ENCODE measurements around the gene PTP4A1.

The PTP4A1 gene

GRCh38 chr6:63543001-63543400 is 29.3 kb upstream of the PTP4A1 start:
- no peak for TF ChIP-seq FOXP2 (optimal IDR thresholded peaks at IDR 0.05; ENCODE audit: borderline replicate concordance, extremely low read depth, extremely low read length, insufficient read depth)
- no peak for TF ChIP-seq TAF1 (IDR thresholded peaks at IDR 0.05; ENCODE audit: borderline replicate concordance, insufficient read depth, low read length)
- TF ChIP-seq REST (IDR thresholded peaks at IDR 0.05; ENCODE audit: insufficient read depth in 1 of 2, low read depth in 2 of 2, low read length in 2 of 2): no peak
- no peak for TF ChIP-seq SIN3A (IDR thresholded peaks at IDR 0.05; ENCODE audit: borderline replicate concordance, insufficient read depth, low read length)
- TF ChIP-seq POLR2AphosphoS5 (IDR thresholded peaks at IDR 0.05; ENCODE audit: low read depth, low read length): no peak

- TF ChIP-seq FOXP2 (optimal IDR thresholded peaks at IDR 0.05; ENCODE audit: borderline replicate concordance, extremely low read depth, extremely low read length, insufficient read depth): no peak
- no peak for TF ChIP-seq TAF1 (IDR thresholded peaks at IDR 0.05; ENCODE audit: borderline replicate concordance, insufficient read depth, low read length)
- no peak for TF ChIP-seq REST (IDR thresholded peaks at IDR 0.05; ENCODE audit: insufficient read depth in 1 of 2, low read depth in 2 of 2, low read length in 2 of 2)
- no peak for TF ChIP-seq POLR2AphosphoS5 (IDR thresholded peaks at IDR 0.05; ENCODE audit: low read depth, low read length)
- TF ChIP-seq SIN3A (IDR thresholded peaks at IDR 0.05; ENCODE audit: borderline replicate concordance, insufficient read depth, low read length): no peak
Observed at GRCh38 chr6:63543982-63544381, 28.3 kb upstream of the PTP4A1 start.

- TF ChIP-seq FOXP2 (optimal IDR thresholded peaks at IDR 0.05; ENCODE audit: borderline replicate concordance, extremely low read depth, extremely low read length, insufficient read depth) (no peak), REST (IDR thresholded peaks at IDR 0.05; ENCODE audit: insufficient read depth in 1 of 2, low read depth in 2 of 2, low read length in 2 of 2) (no peak)
Observed at GRCh38 chr6:63546236-63546635, 26.0 kb upstream of the PTP4A1 start.

- TF ChIP-seq REST (IDR thresholded peaks at IDR 0.05; ENCODE audit: insufficient read depth in 1 of 2, low read depth in 2 of 2, low read length in 2 of 2): no peak
- TF ChIP-seq POLR2AphosphoS5 (IDR thresholded peaks at IDR 0.05; ENCODE audit: low read depth, low read length): no peak
- no peak for TF ChIP-seq TAF1 (IDR thresholded peaks at IDR 0.05; ENCODE audit: borderline replicate concordance, insufficient read depth, low read length)
- TF ChIP-seq FOXP2 (optimal IDR thresholded peaks at IDR 0.05; ENCODE audit: borderline replicate concordance, extremely low read depth, extremely low read length, insufficient read depth): no peak
- TF ChIP-seq SIN3A (IDR thresholded peaks at IDR 0.05; ENCODE audit: borderline replicate concordance, insufficient read depth, low read length): no peak
Observed at GRCh38 chr6:63546697-63547096, 25.6 kb upstream of the PTP4A1 start.

GRCh38 chr6:63549076-63549475 is 23.2 kb upstream of the PTP4A1 start:
- TF ChIP-seq TAF1 (IDR thresholded peaks at IDR 0.05; ENCODE audit: borderline replicate concordance, insufficient read depth, low read length) (no peak), POLR2AphosphoS5 (IDR thresholded peaks at IDR 0.05; ENCODE audit: low read depth, low read length) (no peak), SIN3A (IDR thresholded peaks at IDR 0.05; ENCODE audit: borderline replicate concordance, insufficient read depth, low read length) (no peak), FOXP2 (optimal IDR thresholded peaks at IDR 0.05; ENCODE audit: borderline replicate concordance, extremely low read depth, extremely low read length, insufficient read depth) (no peak), REST (IDR thresholded peaks at IDR 0.05; ENCODE audit: insufficient read depth in 1 of 2, low read depth in 2 of 2, low read length in 2 of 2) (no peak)
